Stimulated activated CD4-positive, alpha-beta T cell treated with anti-CD3 and anti-CD28 coated beads, Interleukin-15, amount 100 ng/mL, for 1 hour (primary cell): ENCODE data around the gene CASP9.

Experiments
- DNase-seq, 2 donors: peaks; one replicate each; pipeline ENCODE4 v3.0.0-alpha.2; 2020; ENCODE audit warnings: low read depth in 1 of 2, low spot score in 1 of 2

Gene CASP9

DNA sequence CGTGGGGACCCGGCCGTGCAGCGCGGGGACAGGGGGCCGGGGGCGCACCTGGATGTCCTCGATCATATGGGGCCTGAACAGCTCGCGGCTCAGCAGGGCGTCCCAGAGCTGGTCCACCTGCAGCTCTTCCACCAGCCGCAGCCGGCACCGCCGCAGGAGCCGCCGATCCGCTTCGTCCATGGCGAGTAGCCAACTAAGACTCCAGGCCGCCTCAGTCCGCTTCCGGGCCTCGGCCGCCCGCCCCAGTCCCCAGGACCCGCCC, at the start of gene CASP9:
CASP9 (minus strand) TSS at position 195 of the 262 bp plus-strand sequence; CDS start at position 180, 15 bp downstream.
- DNase-seq = no peak

DNA sequence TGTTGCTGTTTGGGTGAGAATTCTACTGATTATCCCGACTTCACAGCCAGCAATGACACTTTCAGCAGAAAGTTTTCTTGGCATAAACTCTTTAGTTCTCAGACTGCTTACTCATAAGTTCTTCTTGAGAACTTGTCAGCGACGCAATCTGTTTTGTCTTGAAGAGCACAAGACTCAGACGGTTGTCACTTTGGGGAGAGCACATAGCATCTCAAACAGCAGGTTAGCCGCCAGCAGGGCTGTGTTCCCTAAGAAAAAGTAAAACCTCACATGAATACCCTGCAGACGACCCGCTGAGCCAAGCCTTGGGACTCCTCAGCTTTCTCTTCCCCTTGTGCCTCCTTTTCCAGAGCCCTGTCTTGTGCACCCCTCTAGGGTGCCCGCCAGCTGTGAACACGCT, 49.5 kb upstream of the CASP9 start:
- DNase-seq = no peak

DNA sequence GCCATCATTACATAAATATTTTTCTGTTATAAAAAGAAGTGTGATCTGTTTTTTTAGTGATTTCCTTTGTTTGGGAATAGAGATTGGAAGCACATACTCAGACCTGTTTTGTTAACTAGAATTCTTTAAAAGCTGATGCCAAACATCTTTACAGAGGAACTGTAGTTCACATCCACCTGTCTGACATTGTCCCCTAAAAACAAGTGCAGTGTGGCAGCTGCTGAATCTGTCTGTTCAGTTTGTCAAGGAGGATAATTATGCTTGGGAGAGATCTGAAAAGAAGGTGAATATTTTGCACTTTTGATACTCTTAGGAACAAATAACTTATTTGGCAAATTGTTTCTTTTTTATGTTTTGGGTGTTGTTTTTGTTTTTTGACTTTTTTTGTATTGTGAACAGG, 47.3 kb upstream of the CASP9 start:
- no peak for DNase-seq

DNA sequence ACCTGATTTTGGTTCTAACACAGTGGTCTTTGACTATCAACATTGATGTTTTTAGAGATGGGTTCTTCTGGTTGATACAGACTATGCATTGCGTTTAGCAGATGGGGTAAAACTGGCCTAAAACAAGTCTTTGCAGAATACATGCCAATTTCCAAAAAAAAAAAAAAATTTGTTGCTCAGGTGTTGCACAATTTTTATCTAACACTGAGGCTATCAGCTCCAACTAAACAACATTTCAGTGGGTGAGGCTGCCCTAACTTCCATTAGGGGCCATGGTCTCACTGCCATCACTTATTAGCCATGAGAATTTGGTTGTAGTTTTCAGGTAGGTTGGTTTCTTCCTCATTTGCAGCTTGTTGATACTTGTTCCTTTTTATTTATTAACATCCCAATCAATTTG, 46.8 kb upstream of the CASP9 start:
- no peak for DNase-seq

DNA sequence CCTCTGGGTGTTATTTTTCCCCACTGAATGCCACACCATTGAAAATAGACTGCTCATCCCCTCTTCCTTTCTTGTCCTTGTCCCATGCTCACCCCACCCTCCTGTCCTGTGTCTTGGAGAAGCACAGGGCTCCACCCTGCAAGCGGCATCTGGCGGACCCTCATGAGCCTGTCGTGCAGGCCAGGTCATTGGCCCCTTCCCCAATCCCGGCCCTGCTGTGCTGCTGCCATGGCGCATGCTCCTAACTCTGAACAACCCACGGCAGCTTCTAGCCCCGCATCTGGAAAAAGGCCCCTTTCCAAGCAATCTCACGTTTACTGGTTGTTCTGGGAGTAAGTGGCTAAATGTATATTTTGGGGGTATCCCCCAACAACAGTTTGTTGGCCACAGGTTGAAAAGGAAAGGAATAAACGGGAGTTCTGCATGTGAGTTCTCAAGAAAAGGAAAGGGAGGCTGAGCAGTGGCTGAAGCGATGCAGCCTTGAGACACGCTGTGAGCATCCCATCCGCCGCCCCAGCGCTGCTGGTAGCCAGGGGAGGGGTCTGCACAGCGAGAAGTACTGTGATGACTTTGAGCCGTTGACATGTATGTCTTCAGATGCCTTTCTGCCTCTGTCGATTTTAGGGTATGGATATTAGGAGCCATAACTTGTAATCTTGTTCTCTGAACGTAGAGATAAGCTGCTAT, 44.5 kb upstream of the CASP9 start:
- no peak for DNase-seq

DNA sequence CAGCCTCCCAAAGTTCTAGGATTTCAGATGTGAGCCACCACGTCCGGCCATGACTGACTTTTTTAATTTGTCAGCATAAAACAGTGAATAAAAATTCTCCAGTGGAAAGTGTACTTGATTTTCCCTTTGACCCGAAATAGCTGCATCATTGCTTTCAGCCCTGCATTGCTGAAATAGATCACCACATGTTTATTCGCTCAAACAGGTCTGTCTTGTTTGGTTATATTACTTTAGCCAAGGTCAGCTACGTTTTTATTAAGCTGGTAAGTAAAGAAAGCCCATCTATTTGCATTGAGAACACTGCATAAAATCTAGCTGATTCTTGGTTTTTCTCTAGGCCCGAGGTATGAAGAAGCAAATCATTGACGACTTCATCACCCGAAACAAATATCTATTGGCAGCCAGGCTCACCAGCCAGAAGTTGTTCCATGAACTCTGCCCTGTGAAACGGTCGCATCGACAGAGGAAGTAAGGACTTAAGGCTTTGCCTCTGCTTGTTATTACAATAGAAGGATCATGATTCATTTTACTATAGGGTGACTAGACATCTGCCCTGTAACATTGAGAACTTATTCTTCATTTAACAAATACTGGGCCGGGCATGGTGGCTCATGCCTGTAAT, 35.3 kb upstream of the CASP9 start:
- no peak for DNase-seq

DNA sequence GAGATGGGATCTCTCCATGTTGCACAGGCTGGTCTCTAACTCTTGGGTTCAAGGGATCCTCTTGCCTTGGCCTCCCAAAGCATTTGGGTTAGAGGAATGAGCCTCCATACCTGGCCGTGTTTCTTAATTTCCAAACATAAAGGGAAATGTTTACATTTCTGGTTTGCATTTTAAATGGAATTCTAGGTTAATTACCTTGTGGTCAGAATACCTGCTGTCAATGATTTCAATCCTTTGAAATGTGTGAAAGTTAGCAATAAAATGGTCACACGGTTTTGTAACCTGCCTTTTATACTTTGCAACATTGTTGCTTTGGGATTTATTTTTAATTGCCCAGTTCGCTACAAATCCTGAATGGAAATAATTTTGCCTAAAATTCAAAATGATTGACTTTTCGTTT, 34.5 kb upstream of the CASP9 start:
- DNase-seq = no peak

DNA sequence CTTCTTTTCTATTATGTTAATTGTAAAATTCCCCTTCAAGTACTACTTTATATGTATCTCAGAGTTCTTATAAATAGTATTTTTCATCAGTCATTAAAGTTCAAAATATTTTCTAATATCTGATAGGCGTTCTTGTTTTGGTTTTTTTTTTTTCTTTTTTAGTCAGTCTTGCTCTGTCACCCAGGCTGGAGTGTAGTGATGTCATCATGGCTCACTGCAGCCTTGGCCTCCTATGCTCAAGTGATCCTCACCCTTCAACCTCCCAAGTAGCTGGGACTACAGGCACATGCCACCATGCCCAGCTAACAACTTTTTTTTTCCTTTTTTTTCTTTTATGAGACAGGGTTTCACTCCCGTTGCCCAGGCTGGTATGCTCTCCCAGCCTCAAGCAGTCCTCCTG, 33.6 kb upstream of the CASP9 start:
- no peak for DNase-seq

DNA sequence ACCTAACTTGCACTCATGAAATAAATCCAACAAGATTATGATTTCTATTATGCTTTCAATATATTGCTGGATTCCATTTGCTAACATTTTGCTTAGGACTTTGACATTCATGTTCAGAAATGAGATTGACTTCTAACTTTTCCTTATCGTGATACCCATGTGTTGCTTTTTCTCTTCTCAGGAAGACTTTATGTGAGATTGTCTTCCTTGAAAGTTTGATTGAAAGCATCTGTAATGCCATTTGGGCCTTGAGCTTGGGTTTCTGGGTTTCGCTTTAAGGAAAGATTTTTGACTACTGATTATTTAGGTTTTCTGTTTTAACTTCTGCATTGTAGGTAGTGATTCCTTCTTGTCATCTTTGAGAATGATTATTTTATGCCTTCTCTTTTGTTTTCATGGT, 33.0 kb upstream of the CASP9 start:
- DNase-seq = no peak

DNA sequence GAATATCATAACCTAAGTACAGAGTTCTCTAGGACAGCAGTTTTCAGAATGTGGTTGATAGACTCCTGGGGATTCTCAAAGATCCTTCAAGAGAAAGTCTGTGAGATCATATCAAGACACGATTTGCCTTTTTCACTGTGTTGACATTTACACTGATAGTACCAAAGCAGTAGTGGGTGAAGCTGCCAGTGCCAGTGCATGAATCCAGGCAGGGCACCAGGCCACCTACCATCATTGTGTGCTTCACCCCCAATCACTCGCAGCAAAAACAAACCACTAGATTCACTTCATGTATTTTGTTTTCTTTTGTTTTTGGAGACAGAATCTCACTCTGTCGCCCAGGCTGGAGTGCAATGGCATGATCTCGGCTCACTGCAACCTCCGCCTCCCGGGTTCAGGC, 26.6 kb upstream of the CASP9 start:
- DNase-seq = no peak

DNA sequence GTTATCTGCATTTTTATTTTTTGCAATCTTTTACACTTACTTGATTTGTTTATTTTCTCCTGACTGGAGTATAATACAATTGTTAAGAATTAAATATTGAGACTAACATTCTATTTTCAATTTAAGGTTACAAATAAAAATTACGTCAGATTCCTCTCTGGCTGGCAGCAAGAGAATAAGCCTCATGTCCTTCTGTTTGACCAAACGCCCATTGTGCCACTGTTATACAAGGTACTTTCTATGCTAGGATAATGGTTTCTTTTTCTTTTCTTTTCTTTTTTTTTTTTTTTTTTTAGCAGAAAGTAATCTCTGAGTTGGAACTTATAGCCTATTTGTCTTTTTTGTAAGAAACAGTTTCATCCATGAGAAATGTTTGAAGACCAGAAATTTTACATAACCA, 22.6 kb upstream of the CASP9 start:
- no peak for DNase-seq

DNA sequence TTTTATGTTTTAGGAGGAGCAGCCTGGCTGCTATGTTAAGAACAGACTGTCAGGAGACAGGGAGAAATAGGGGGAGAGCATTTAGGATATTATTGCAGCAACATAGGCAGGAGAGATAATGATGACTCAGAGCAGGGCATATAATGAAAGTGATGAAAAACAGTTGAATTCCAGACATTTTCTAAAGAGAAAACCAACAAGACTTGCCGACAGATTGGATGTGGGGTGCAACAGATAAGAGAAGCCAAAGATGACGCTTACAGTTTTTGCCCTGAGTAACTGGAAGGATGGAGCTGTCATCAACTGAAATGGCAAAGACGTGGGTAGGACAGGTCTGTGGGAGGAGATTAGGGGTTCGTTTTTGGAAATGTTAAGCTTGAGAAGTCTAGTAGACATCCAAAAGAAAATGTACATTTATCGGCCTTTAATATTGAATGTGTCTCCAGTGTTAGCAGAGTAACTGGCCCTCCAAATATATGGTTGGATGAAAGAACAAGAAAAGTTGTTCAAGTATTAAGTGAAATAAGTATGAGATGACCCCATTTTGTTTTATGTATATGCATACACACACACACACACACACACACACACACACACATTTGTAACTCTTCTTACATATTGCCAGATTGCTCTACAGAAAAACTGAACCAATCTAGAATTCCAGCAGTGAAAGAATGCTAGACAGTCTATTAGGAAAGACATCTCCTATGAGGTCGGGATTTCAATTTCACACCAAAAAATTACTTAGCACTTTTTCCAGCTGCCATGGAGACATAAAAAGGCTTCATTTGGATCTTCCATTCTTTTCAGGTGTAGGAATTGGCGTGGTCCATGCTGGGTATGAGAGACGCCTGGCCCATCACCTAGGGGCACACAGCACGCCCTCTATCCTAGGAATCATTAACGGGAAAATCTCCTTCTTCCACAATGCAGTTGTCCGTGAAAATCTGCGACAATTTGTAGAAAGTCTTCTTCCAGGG, 19.9 kb upstream of the CASP9 start:
- no peak for DNase-seq

DNA sequence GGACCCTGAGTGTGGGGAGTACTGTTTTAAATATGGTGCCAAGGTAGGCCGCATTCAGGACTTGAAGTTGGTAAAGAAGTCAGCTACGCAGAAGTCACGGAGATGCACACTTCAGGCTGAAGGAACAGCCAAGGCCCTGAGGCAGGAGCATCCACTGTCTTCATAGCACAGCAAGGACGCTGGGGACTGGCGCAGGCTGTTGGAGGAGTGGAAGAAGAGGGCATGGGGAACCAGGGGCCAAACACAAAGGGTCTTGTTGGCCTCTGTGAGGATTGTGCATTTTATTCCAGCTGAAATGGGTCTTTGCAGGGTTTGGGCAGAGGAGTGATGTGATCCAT, 19.2 kb upstream of the CASP9 start:
- no peak for DNase-seq

DNA sequence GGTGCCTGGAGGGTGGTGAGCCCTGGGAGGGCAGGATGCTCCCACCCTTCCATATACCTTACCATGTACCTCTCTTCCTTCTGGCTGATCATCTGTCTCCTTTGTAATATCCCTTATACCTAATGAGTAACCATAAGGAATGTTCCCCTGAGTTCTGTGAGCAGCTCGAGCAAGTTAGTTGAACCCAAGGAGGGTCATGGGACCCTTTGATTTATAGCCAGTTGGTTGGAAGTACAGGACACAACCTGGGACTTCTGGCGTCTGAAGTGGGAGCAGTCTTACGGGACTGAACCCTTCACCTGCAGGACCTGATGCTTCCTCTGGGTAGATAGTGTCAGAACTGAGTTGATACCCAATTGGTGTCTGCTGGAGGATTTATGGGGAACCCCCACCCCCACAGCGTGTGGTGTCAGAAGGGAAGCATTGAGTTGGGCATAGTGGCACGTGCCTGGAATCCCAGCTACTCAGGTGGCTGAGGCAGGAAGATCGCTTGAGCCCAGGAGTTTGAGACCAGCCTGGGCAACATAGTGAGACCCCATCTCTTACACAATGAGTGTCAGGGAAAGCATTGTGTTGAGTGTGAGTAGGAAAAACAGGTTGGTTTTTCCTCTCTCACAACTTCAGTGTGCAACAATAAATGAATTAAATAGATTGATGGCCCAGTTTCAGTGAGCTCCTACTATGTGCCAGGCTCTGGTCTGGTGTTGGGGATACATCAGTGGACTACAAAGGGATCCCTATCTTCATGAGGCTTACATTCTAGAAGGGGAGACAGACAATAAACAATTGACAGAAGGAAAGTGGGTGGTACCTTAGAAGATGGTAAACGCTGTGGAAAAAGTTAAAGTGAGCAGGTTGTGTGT, 18.6 kb upstream of the CASP9 start:
- DNase-seq = no peak

DNA sequence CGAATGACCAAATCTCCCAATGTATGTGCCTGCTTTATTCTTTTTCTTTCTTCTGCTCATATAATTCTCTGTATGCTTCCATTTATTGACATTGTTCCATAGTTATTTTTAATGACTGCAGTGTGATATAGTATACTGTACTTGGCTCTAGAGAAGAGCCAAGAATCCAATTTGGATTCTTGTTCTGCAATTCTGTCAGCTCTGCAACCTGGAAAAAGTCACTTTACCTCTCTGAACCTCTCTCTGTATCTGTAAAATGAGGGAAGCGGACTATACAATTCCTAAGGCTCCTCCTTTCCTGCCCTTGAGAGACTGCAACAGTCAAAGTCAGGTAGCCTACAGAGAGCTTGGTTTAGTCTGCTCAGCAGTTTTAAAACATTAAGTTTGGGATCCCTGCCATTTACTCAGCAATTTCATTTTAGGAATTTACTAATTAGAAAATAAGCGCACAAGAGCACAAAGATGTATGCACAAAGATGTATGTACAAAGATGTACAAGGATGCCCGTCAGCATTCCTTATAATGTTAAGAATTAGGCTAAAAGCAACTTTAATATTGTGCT, 17.3 kb upstream of the CASP9 start:
- DNase-seq = no peak

DNA sequence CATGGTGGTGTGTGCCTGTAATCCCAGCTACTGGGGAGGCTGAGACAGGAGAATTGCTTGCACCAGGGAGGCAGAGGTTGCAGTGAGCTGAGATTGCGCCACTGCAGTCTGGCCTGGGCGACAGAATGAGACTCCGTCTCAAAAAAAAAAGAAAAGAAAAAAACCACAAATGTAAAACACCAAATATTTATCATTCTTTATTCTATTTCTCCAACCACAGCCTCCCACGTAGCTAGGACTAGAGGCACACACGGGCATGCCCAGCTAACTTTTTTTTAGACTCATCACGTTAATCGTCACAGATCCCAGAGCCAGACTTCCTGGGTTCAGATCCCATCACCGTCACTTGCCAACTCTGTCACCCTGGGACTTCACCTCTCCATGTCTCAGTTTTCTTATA, 16.2 kb upstream of the CASP9 start:
- no peak for DNase-seq

DNA sequence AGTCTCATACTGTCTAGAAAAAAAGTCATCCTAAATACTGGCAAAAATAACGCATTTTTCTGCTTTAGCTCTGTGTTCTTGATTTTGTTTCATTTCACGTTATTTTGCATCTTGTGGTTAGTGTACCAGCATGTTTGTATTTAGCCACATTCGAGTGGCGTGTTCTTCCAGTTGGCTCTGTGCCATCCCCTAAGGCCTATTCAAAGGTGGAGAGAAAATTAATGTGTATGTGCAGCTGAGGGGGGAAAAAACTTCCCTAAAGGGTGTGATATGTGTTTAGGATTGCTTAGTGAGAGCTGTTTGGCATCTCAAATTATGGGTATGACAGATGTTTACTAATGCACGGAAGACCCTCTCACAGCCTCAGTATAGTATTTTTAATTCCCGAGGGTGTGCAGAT, 14.8 kb upstream of the CASP9 start:
- DNase-seq = no peak

DNA sequence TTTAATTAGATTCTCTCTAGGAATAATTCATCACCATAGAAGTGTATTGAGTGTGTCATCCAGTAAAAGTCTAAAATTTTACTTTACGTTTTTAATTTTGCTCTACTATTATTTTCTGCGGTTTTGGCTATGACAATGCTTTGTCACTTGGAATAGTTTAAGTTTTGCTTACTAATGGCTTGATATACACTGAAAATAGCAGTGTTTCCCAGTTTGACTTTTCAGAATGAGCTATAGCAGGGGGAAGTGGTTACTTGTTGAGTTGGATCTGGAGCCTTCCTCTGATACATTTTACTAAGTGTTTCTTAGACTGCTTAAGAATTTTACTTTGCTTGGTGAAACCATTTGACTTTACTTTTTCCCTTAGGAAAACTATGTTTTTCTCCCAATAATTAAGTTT, 7.7 kb upstream of the CASP9 start:
- no peak for DNase-seq

DNA sequence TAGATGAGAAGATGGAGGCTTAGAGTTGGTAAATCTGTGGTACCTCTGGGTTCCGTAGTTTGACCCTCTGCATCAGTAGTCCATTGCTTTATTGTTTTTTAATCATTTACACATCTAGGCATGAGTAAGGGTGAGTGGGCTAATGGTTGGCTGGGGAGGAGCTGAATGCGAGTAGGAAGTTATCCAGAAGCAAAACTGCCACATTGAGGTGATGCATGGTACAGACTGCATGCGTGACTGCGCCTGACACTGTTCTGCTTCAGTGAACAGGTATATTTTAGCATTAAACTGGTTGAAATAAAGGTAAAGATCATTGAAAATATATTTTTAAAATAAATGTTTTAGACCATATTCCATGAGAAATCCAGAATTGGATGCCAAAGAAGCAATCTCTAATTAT, 7.0 kb upstream of the CASP9 start:
- DNase-seq = no peak

DNA sequence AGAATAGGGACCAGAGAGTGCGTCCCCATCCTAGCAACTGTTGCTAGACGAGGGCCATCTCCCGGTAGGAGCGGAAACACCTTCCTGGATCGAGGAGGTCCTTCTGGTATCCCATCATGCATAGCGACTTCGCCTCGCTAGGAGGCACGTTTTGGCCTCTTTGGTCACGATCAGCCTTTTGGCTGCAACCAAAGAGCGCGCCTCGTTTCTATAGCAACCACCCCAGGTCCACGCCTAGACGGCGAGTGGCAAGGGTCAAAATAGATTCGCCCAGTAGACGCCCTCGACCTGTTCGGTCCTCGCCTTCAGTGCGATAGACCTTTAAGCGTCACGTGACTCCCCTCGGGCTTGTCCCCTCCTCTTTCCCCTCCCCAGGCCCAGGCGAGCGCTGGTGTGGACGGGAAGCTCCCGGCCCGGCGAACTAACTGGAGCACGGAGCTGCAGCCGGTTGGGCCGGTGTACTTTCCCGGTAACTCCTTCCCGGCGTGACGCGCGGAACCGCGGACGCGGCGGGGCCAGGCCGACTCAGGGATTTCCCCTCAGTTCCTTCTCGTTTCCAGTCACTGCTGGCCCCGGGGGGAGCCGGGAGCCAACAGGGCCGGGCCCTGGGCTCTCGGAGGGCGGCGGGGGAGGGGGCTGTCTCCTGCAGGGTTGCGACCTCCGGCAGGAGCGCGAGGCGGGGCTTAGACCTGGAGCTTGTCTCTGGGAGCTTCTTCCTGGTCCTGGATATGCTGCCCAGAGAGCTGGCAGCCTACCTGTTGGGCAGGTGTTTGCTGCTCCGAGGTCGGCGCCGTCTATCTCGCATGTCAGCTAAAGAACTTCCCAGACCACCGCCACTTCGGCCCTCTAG, 2.7 kb upstream of the CASP9 start, which contains the start of gene DNAJC16:
DNAJC16 (plus strand) TSS at position 359 of the 850 bp plus-strand sequence. CDS start 2,258 bp downstream, outside the sequence.
- DNase-seq = peak; percentile 84 to 92
